DMS79 treated with DMSO at 0.1 percent for 48 hours (cell line): ENCODE measurements around the gene ABHD12.
A peak's percentile ranks its signal among the peaks of the same experiment; 100 is the strongest.
"Not testable (repeated sequence)": the region's sequence is repeated elsewhere in the genome, so short reads cannot be mapped to it uniquely, and the experiment has no call there.

Source experiments
- DNase-seq: peaks from one replicate; lab custom pipeline; 2025; lab: John Stamatoyannopoulos, UW

The ABHD12 gene

DNA sequence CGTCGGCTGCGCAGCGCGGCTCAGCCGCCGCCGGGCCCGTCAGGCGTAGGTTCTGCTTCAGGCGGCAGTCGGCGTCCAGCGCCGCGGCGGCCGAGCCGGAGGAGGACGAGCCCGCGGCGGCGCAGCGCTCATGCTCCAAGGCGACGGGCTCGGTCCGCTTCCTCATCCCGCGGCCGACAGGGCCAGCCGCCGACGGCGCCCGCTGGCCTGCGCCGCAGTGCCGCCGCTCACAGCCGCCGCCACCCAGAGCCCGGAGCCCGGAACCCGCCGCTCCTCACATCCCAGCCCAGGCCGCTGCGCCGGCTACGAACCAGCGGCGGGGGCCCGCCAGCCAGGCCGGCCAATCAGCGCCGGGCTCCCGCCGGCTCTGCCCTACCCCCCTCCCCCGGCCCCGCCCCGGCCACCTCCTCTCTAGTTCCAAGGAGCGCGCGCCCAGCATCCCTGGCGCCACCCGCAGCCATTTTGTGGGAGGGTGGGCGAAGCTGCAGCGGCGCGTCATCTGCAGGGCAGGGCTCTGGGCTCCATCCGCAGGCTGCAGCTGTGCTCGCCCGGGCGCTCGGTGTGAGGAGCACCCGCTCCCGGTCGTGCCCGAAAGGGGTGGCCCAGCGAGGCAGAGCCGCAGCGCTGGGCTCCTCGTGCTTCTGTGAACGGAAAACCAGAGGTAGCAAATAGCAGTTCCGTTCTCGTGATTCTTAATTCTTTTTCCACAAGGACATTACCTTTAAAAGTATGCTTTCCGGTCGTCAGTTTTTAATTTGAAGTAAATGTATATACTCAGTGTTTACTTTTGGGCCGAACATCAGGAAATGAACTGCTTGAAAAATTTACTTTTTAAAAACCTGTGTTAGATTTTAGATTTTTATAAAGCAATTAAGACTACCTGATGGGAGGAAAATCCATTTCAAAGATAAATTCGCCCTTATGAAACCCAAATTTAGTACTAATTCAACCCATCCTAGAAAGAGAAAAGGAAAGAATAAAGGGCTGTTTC is at the start of gene ABHD12:
TSS of gene ABHD12 (minus strand) at position 298 of the 991 bp plus-strand sequence. CDS start at position 166, 132 bp downstream.
- DNase-seq, result peak; percentile 84

DNA sequence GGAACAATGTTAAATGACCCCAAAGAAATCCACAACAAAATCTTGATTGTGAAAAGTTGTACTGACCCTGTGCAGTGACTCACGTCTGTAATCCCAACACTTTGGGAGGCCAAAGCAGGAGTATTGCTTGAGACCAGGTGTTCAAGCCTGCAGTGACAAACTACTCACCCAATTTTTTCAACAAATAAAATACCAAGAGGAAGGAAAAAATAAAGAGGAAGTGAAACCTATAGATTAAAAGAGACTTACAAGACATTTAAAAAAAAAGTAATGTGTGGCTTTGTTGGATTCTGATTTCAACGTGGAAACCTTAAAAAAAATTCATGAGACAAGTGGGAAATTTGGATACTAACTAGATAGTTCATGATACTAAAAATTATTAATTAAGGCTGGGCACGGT is 48.7 kb upstream of the ABHD12 start:
- DNase-seq, result no peak

DNA sequence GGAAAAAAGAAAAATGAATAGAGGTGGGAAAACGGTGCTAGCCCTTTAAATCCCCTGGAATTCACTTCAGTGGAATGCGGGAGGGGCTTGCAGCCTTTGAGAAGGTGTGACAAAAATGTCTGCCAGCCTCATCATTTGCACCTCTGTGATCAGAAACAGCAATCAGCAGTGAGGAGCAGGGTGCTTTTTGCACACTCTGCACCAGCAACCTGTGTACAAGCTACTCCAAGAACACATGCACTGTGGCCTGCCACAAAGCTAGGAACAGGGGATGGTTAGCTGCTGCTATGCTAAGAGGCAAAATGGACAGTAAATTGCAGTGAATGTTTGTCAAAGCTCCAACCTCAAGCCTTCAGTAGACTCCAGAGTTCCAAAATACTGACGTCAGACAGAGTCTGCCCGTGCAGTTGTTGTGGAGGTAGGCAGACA is 46.5 kb upstream of the ABHD12 start:
- DNase-seq, result no peak

DNA sequence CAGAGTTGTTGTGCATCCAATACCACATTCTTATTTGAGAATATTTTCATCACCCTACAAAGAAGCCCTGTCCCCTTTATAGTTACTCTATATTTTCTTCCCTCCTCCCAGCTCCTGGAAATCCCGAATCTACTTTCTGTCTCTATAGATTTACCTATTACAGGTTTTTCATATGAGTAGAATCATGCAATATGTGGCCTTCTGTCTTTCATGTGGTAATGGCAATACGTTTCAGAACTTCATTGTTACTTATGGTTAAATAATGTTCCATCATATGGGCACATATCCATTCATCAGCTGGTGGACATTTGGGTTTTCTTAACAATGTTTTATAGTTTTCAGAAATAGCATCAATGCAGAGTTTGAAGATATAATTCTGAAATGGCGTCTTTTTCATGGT is 33.9 kb upstream of the ABHD12 start:
- no peak for DNase-seq

DNA sequence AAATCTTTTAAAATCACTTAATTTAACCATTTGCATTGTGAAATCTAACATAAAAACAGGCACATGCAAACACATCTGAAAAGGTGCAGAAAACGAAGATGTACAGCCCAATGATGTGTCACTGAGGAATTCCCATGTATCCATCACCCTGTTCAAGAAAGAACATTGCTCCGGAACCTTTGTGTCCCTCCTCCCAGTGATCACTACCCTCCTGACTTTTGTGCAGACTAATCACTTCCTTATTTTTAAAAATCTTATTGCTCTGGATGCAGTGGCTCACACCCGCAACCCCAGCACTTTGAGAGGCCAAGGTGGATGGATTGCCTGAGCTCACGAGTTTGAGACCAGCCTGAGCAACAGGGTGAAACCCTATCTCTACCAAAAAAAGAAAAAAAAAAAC is 31.4 kb upstream of the ABHD12 start:
- no peak for DNase-seq

DNA sequence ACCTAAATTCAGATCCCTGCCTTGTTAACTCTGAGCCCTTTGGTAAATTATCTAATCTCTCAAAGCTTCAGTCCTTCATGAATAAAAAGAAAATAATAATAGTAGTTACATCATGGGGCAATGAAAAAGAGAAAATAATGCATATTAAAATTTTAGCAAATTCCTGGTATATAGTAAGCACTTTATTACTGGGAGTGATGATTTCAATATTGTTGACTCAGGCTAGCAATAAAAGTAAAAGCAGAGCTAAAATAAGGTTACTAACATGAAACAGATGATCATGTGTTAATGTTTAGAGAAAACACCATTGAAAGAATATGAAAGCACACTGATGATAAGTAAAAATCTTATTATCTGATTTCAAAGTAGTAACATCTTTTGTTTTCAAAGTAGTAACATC is 30.5 kb upstream of the ABHD12 start:
- no peak for DNase-seq

DNA sequence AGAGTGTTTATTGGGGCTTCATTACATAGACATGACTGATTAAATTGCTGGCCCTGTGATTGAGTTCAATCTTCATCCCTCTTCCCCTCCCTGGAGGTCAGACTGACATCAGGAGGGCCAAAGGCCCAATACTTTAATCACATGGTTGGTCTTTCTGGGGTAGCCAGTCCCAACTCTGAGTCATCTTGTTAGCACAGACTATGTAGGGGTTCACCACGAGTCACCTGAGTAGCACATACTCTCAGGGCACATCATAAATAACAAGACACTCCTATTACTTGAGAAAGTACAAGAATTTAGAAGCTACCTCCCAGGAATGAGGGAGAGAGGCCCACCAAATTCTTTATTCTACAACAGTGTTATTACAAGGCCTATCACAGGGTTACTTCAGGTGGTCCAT is 28.1 kb upstream of the ABHD12 start:
- no peak for DNase-seq

DNA sequence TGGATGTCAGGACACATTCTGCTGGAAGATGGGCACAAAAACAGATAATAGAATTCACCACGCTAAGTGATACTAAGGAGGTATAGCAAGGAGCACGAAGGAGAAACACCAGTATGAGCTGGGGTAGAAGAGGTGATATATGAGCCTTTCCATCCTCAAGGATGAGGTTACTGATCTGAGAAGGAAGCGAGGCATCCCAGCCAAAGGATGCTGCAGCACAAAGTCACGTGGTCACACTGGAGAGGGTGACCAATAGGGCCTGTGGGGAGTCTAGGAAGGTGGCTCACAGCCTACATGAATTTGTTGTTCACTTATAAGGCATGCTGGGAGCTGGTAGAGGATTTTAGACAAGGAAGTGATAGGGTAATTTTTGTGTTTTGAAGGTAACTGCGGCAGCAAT is 18.3 kb upstream of the ABHD12 start:
- DNase-seq, result no peak

DNA sequence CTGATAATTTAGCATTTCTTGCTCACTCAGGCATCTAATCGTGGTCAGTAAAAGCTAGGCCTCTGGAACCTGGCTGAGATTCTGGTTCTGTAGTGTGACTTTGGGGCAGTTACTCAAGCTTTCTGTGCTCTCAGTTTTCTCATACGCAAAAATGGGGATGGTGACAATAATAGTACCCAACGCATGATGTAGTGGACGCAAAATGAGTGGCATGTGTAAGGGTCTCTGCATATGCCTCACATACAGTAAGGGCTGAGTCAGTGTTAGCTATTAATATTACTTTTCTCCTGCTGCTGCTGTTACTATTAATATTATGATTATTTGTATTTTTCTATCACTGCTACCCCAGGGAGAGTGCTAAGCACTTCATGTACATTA is 17.5 kb upstream of the ABHD12 start:
- DNase-seq, result no peak

DNA sequence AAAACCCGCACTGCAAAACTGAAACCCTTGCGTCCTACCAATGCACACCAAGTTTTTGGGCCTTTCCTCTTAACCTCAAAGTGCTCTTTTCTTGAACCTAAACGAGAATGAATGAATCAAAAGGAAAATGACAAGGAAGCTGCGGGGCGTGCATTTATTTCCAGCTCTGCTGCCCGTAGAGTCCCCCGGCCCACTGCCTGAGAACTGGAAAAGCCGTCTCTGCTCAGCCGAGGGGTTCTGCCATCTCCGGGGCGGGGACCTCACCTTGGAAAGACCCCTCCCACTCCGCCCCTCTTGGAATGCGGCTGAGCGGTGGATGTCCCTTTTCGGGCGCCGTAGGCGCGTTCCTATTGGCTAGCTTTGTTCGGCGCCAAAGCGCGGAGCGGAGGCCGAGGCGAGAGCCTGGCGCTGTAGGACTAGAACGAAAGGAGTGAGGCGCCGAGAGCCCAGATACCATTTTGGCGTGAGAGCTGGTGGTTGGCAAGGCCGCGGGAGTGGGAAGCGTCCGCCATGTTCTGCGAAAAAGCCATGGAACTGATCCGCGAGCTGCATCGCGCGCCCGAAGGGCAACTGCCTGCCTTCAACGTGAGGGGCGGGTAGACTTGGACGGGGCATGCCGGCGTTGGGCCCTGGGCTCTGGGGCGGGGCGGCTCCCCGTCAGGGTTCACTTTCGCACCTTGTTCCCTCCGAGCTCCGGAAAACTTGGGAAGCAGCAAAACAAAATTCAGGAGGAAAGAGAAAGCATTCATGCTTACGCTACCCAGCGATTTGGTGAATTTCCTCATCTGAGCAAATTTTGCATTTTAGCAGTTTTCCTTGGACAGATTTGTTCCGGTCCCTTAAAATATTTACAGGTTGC is 16.9 kb upstream of the ABHD12 start, which contains the start of gene GINS1:
TSS of gene GINS1 (plus strand) at position 363 of the 859 bp plus-strand sequence. CDS start at position 511, 148 bp downstream.
- peak; percentile 89 for DNase-seq

DNA sequence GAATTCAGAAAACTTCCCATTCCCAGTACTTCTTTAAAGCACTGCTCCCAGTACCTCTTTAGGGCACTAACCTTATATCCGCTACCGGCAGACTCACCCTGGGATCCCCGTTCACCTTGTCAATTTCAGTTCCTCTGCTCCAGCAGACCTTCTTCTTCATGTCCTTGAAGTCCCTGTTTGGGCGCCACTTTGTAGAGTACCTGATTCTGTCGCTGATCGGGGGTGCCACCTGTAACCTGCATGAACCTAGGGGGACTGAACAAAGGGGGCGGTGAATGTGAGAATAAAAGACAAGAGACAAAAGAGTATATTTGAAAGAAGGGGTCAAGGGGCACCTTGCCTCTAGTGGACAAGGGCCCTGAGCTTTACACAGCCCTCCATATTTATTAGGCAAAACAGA is 11.9 kb upstream of the ABHD12 start:
- DNase-seq, result no peak

DNA sequence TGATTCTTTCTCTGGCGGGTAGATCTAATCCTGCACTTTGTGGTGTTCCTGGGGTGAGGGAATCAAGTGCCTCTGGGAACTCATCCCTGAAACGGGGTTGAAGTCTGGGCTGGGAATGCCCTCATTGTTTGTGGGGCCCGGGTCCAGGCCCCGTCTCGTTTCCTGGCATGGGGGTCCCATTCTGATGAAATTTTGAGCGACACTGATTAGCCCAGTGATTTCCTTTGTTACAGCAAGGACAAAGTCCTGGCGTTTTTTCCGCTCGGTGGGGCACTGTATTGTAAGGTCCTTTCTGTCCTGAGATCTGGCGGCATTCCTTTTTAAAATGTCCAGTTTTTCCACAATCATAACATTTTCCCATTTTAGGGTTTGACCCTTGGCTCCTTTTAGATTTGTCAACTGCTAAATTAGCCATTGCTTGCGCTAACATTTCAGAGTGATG is 9.7 kb upstream of the ABHD12 start:
- not testable (repeated sequence) for DNase-seq

DNA sequence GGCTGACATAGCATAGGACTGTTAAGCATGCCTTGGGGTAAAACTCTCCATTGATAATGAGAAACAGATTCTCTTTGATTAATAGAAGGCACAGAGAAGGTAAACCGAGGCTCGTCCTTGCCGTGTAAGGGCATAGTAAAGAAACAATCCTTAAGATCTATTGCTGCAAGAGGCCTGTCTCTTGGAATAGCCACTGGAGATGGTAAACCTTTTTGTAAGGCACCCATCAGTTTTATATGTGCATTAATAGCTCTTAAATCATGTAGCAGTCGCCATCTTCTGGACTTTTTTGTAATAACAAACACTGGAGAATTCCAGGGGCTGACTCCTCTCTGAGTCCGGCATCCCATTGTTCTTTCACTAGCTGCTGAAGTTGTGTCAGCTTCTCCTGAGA is 8.4 kb upstream of the ABHD12 start:
- DNase-seq, result peak; percentile 56

DNA sequence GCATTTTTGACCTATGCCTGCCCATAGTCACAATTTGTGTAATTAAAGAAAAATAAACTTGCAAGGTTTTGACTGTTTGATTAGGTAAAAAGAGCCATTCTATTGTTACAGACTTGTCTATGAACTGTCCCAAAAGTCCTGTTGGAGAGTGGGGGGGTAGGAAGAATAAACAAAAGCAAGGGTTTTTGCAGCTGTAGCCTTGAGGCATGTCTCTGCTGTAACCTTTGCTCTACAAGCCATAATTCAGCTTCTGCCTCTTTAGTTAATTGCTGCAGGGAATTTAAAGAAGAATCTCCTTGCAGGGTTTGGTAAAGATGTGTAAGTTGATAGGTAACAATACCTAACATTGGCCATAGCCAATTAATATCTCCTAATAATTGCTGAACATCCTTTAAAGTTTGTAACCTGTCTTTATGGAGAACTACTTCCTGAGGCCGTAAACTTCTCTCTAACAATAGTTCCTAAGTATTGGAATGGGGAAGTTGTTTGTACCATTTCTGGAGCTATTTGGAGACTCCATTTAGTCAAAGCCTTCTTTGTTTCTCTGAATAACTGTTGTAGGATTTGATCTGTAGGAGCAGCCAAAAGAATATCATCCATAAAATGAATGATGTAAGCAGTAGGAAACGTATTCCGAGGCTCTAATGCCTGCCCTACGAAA is 7.9 kb upstream of the ABHD12 start:
- DNase-seq, result no peak

DNA sequence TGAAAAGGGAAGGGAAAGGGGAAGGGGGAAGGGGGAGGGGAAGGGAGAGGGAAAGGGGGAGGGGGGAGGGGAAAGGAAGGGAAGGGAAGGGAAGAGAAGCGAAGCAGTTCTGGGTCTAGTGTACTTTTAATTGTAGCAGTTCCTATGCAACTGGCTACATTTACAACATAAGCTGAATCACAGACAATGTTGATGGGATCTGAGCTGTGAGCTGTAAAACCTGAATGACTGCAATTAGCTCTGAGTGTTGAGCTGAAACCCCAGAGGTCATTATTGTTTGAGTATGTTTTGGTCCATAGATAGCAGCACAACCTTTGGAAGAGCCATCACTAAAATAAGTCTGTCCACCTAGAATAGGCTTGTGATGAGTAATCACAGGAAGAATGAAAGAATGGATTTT is 7.2 kb upstream of the ABHD12 start:
- no peak for DNase-seq

DNA sequence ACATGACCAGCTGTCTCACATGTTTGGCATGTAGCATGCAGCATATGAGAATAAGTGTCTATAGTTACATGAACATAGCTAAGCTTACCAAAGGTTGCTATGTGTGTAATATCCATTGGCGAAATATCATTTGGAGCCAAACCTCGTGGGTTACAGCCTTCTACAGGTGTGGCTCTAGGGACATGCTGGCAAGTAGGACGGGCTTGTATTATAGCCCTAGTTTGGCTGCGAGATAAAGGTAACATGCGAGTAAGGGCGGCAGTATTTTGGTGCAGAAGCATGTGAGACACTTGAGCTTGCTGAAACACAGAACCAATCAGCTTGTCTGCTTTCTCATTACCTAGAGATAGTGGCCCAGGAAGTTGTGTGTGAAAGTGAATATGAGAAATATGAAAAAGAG is 6.5 kb upstream of the ABHD12 start:
- DNase-seq, result no peak

DNA sequence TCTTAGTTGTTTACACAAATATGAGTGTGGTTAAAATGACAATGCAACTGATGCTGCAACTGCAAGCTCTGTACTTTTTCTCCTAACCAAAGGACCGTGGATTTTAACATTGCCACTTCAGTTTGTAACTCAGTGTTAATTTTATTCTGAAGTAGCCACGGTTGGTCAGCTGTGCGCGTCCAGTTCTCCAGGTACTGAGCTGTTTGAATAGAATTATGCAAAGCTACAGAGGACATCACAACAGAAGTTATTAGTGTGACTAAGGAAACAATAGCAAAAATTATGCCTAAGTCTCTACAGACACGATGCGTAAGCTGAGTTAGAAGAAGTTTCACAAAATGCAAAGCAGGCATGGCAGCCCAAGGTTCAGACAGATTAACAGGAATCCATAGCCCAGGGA is 4.4 kb upstream of the ABHD12 start:
- DNase-seq, result peak; percentile 14

DNA sequence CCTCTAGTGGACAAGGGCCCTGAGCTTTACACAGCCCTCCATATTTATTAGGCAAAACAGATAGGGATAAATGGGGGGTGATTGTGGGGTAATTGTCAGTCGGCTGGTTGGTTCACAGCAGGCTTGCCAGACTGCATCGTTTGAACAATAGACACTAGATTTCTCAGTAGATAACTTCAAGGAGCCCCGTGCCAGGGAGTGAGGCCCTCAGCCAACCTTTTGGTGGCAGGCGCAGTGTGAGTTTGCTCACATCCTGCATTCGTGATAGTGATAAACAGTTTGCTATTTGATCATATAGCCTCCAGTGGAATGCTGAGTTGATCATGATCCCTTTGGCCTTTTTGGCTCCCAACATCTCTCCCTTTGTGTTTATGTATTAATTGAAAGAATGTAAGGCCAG is 3.6 kb upstream of the ABHD12 start:
- DNase-seq, result no peak

DNA sequence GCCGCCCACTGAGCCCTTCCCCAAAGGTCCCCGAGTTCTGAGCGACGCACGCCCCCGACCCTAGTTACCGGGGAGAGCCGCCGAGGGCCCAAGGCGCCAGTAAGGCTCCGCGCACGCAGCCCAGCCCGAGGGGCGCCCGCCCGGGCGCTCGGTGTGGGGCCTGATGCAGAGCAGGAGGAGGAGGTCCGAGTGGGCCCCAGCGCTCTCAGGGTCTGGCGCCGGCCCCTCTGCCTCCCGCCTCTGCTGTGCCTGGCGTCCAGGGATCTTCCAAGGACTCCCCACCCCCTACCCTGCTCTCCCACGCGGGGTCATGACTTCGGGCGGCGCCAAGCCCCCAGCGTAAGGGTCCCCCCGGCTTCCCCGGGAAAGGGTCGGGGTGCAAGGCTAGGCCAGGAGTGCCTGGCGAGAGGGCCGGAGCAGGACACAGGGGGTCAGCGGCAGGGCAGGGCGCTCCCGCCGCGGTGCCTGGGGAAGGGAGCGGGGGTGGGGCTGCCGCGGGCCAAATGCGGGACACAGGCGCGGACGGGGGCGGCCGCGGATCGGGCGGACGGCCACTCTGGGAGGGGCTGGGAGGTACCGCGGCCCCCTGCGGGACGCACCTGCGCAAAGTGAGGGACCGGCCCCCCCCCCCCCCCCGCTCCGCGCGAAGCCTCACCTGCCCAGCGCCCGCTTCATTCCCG is 637 bp downstream of the ABHD12 start:
- DNase-seq, result no peak

DNA sequence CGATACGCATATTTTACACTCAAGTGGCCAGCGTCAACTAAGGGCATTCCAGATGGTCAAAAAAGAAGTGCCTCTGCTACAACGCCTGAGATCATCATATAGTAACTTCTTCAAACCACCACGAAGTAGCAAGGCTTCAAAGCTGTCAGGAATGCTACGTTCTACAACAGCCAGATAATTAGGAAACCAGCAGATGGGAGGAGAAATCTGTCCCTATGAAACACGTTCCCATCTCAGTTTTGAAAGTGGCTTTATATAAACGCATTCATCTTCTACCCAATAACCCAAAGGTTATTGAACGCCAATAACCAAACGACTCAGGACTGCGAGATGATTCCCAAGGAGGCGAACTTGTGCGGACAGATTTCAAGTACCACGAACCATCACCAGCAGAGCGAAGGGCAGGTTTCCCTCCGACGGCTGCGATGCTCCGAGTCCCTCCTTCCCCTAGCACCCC is 1.2 kb downstream of the ABHD12 start:
- DNase-seq, result peak; percentile 40

DNA sequence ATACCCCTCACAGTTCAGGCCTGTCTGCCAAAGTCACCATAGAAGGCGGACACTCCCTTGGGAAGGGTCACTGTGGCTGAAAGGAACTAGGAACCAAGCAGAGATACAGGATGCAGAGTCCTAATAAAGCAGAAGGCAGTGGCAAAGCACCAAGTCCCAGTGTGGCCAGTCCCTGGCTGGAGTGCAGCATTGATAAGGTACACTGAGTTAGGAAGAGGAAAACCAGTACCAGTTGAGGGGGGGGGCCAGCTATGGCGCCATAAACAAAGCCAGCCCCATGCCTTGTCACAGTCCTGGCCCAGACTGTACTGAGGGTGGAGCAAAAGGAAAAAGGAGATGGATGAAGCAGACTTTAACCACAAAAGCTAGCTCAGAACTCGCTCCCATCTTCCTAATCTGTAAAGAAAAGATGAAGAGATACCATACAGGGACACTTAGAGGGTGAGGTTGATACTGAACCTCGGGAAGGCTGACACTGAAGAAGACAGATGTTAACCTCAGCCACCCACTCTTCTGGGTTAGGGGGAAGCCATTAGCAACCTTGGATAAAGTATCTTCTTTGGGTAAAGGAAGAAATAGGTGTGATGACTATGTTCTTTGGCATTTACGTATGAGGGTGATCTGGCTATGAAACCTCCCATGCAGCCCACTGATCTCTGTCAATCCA is 7.8 kb downstream of the ABHD12 start:
- no peak for DNase-seq
